GM21529 (cell line): ENCODE data around the gene HLA-DMB.
A peak's percentile ranks its signal among the peaks of the same experiment; 100 is the strongest.
"Not testable (repeated sequence)": the region's sequence is repeated elsewhere in the genome, so short reads cannot be mapped to it uniquely, and the experiment has no call there.

Experiments used
- ATAC-seq: cut with Tn5 transposase; IDR thresholded peaks from one replicate; pipeline ENCODE4 v1.9.1; 2021; ENCODE audit not compliant: unreplicated experiment

Gene HLA-DMB

GRCh38 chr6:32950449-32950848 lies 9.6 kb upstream of the HLA-DMB start:
- no peak for ATAC-seq

- no peak for ATAC-seq
These were observed 9.2 kb upstream of the HLA-DMB start for GRCh38 chr6:32950010-32950409.

GRCh38 chr6:32949113-32949512 lies 8.3 kb upstream of the HLA-DMB start:
- no peak for ATAC-seq

- no peak for ATAC-seq
These were observed 7.0 kb upstream of the HLA-DMB start for GRCh38 chr6:32947552-32948465.

- ATAC-seq = no peak
These were observed 6.1 kb upstream of the HLA-DMB start for GRCh38 chr6:32946893-32947292.

GRCh38 chr6:32945953-32946352 lies 5.1 kb upstream of the HLA-DMB start:
- ATAC-seq = no peak

GRCh38 chr6:32945108-32945760 lies 4.4 kb upstream of the HLA-DMB start:
- no peak for ATAC-seq

- ATAC-seq = peak; percentile 47
These were observed 3.2 kb upstream of the HLA-DMB start for GRCh38 chr6:32943864-32944649.

- ATAC-seq = not testable (repeated sequence)
These were observed 1.8 kb upstream of the HLA-DMB start for GRCh38 chr6:32942555-32943123.

- peak; percentile 51 for ATAC-seq
These were observed 463 bp upstream of the HLA-DMB start for GRCh38 chr6:32941214-32941768.

GRCh38 chr6:32938494-32938893 lies 2.3 kb downstream of the HLA-DMB start:
- no peak for ATAC-seq

- ATAC-seq = no peak
These were observed 3.6 kb downstream of the HLA-DMB start for GRCh38 chr6:32937230-32937633.

GRCh38 chr6:32936239-32937152 lies 4.3 kb downstream of the HLA-DMB start:
- ATAC-seq = no peak

GRCh38 chr6:32935551-32936238 lies 5.1 kb downstream of the HLA-DMB start:
- ATAC-seq = no peak

GRCh38 chr6:32933661-32934085 lies 7.2 kb downstream of the HLA-DMB start:
- ATAC-seq = no peak

- no peak for ATAC-seq
These were observed 8.5 kb downstream of the HLA-DMB start for GRCh38 chr6:32932132-32932868.

- ATAC-seq = no peak
These were observed 9.6 kb downstream of the HLA-DMB start for GRCh38 chr6:32931211-32931610.

- ATAC-seq = no peak
These were observed 18.7 kb downstream of the HLA-DMB start for GRCh38 chr6:32922083-32922482.
